Choroid plexus epithelial cell (primary cell): ENCODE measurements around the gene SRGAP3.
"Not testable (repeated sequence)": the region's sequence is repeated elsewhere in the genome, so short reads cannot be mapped to it uniquely, and the experiment has no call there.

ENCODE experiments used
- DNase-seq: peaks from one replicate; pipeline ENCODE4 v3.0.0-alpha.2; 2010; ENCODE audit warnings: low read depth
- H3K4me3 ChIP-seq: 2 replicates; pipeline ENCODE4 v1.5.1; 2011; ENCODE audit warnings: low read depth, mild to moderate bottlenecking, control low read depth, low read length, moderate library complexity
- CTCF ChIP-seq: conservative IDR thresholded peaks from 2 replicates; pipeline ENCODE4 v1.5.1; 2011; ENCODE audit warnings: low read depth, mild to moderate bottlenecking, control low read depth, inconsistent platforms, low read length, moderate library complexity

SRGAP3 gene

DNA sequence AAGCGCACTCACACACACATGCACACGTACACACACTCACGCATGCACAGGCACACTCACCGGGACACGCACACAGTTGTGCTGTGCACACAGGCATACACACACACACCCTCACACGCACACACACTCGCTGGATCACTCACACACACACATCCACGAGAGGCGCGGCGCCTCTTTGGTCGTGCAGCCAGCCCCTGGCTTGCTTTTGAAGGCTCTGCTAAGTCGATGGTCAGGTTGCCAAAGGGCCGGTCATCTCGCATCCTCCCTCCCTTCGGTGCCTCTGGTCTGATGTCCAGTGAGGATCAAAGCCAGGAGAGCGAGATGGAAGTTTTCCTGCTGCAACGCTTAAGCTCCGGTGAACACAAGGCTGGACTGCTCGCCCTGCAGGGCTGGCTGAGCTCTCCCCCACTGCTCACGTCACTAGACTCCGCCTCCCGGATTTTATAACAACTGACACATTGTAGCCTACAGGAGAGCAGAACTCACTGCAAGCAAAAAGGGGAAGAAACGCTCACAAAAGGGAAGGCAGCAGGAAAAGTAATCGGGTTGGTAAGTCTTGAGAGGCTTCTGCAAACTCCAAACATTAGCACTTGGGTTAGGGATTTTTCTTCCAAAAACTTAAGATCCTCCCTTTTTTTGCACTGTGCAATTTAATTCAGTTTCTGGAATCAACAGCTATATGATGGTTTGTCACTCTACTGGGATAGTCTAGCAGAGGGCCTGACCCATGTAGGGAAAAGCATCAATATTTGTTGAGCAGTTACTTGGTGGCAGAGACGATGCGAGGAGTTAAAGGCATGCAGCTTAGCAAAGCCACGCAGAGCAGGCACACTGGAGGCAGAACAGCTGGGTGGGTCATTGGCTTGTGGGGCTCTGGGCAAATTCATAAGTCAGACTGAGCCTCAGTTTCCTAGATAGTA is at the start of gene SRGAP3:
Gene SRGAP3, minus strand, starts transcription at position 374 of the 920 bp plus-strand sequence. CDS start 695 bp downstream, outside the sequence.
- DNase-seq: peak; percentile 89
- TF ChIP-seq CTCF: peak; percentile 25
- peak within 1 kb of the TSS; percentile 55 for H3K4me3 ChIP-seq

- no peak for DNase-seq
- no peak for TF ChIP-seq CTCF
- no peak overlapping the region for H3K4me3 ChIP-seq
Measured at GRCh38 chr3:9298236-9298635, 48.8 kb upstream of the SRGAP3 start.

- TF ChIP-seq CTCF: no peak
- DNase-seq: no peak
- H3K4me3 ChIP-seq: no peak overlapping the region
Measured at GRCh38 chr3:9296241-9296640, 46.8 kb upstream of the SRGAP3 start.

DNA sequence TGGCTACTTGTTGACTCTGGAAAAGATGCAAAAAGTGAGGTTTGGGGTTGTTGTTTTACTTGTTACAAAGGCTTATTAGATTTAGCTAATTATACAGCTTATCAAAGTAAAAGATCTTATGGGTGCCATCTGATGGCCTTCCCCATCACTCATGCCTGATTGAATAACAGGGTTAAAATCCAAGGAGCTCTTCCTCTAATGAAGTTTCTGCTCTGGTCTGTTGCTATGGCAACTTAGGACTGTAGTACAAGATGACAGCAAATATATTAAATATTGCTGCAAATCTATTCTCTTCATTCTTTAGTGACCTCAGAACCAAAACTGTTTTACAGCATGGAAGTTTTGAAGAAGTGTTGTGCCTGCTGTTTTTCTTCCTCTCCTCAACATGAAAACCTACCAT is 45.6 kb upstream of the SRGAP3 start:
- no peak for DNase-seq
- H3K4me3 ChIP-seq: no peak overlapping the region
- TF ChIP-seq CTCF: no peak

GRCh38 chr3:9293953-9294352 is 44.5 kb upstream of the SRGAP3 start:
- DNase-seq, H3K4me3 ChIP-seq: not testable (repeated sequence)

DNA sequence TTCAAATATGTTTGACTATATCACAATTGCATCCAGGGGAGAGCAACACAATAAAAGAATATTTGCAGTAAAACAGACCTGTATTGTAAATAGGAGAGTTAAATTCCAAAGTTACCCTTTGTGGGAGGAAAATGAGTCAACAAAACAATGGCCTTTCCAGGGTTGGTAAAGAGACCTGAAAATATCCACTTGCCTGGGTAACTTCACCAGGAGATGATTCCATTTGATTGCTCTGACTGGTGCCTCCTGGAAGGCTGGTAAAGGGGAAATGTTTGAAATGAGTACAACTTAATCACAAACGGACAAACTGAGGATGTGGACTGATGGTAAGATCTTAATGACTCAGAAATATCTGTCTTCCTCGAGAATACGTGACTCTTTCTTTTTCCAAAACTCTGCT is 43.6 kb upstream of the SRGAP3 start:
- H3K4me3 ChIP-seq: no peak overlapping the region
- no peak for DNase-seq
- no peak for TF ChIP-seq CTCF

- H3K4me3 ChIP-seq: no peak overlapping the region
- TF ChIP-seq CTCF: no peak
- no peak for DNase-seq
Measured at GRCh38 chr3:9292516-9292915, 43.1 kb upstream of the SRGAP3 start.
